D721Med (cell line): ENCODE results near the gene MED15.

Experiments used
- DNase-seq: peaks from one replicate; pipeline ENCODE4 v3.0.0; 2011; ENCODE audit warnings: low spot score; ENCODE audit not compliant: insufficient read length
- FAIRE-seq: peaks from 2 replicates; lab custom pipeline; 2011; peaks lifted over from hg19 to GRCh38; lab: Jason Lieb, UNC
- TF ChIP-seq, protein P1 (sequence below): IDR thresholded peaks from 2 replicates; pipeline ENCODE4 v1.5.1; 2012; ENCODE audit warnings: mild to moderate bottlenecking, control low read depth; ENCODE audit not compliant: insufficient read depth; ENCODE audit errors: missing control alignments

Gene MED15

DNA sequence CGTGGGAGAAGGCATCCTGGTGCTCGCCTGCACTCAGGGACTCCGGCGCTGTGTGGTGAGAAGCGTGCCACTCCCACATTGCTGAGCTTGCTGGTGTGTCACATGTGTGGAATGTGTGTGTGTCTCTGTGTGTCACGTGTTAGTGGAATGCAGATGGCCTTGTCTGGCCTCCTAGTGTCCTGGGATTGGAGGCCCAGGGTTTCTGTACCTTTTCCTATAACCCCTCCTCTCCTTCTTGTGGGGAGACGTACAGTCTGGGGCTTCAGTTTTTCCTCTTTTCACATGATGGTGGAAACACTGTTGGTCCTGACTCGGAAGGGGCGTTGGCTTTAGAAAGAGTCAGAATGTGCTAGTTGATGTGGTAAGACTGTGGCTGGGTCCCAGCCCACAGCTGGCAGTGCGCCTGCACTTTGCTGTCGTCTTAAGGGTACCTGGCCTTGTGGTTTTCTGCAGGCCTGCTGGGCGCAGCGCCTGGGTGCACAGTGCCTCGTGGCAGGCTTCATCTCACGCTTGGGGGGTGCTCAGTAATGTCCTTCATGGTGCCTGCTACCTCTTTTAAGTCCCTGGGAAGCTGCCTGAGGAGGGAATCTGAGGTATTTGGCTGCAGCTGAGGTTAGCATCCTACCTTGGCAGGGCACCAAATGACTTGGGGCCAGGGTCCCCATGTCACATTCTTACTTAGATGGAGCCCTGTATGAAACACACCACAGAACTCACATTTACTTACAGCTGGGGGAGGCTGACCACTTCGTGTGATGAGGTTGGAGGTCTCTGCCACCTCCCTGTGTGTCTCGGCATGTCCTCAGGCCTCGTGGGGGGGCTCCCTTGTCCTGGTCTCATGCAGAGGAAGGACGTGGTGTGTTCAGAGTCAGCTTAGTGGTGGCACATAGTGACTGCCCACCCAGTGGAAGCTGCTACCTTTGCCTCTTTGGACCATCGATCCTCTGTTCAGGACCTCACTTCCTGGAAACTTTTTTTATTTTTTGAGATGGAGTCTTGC is 61.9 kb downstream of the MED15 start:
- TF ChIP-seq, protein P1, sequence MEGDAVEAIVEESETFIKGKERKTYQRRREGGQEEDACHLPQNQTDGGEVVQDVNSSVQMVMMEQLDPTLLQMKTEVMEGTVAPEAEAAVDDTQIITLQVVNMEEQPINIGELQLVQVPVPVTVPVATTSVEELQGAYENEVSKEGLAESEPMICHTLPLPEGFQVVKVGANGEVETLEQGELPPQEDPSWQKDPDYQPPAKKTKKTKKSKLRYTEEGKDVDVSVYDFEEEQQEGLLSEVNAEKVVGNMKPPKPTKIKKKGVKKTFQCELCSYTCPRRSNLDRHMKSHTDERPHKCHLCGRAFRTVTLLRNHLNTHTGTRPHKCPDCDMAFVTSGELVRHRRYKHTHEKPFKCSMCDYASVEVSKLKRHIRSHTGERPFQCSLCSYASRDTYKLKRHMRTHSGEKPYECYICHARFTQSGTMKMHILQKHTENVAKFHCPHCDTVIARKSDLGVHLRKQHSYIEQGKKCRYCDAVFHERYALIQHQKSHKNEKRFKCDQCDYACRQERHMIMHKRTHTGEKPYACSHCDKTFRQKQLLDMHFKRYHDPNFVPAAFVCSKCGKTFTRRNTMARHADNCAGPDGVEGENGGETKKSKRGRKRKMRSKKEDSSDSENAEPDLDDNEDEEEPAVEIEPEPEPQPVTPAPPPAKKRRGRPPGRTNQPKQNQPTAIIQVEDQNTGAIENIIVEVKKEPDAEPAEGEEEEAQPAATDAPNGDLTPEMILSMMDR: no peak
- no peak for DNase-seq
- FAIRE-seq: no peak

DNA sequence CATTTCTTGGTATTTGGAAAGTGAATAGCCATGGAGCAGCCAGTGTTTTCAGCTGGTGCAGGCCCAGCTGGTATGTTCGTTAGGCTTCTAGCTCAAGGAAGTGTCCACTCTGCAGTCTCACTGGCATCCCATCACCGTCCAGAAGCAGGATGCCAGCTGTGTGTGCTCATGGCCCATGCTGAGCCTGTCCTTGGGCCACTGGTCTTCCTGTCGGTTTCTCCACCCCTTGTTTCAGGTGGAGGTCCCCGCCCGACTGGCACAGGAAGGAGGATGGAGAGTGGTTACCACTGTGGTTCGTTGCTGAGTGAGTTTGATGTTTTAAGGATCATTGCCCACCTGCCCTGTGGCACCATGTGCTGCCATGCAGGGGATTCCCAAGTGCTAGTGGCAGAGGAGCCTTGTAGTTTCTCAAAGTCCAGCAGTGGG is 63.7 kb downstream of the MED15 start:
- TF ChIP-seq, protein P1: no peak
- DNase-seq (no peak), FAIRE-seq (no peak)

DNA sequence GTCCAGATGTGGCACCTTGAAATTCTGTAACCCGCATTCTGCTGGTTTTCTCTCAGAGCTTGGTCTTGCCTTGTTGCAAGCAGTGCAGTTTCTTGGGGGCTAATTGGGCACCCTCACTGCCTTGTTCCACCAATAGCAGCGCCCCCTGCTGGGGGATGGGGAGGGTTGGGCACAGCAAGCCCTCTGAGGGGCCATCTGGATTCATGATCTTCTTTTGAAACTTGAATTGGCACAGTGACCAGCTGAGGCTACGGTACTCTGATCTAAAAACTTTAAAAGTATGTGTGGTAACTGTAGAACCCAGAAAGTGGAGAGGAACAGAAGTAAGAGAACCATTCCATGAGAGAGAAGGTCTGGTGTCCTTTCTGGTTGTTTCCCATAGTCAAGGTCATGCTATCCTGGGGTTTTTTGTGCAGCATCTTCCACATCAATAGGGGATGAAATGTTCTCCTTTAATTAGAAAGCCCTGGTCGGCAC is 64.2 kb downstream of the MED15 start:
- DNase-seq (no peak), FAIRE-seq (no peak)
- TF ChIP-seq, protein P1: peak; percentile 66

DNA sequence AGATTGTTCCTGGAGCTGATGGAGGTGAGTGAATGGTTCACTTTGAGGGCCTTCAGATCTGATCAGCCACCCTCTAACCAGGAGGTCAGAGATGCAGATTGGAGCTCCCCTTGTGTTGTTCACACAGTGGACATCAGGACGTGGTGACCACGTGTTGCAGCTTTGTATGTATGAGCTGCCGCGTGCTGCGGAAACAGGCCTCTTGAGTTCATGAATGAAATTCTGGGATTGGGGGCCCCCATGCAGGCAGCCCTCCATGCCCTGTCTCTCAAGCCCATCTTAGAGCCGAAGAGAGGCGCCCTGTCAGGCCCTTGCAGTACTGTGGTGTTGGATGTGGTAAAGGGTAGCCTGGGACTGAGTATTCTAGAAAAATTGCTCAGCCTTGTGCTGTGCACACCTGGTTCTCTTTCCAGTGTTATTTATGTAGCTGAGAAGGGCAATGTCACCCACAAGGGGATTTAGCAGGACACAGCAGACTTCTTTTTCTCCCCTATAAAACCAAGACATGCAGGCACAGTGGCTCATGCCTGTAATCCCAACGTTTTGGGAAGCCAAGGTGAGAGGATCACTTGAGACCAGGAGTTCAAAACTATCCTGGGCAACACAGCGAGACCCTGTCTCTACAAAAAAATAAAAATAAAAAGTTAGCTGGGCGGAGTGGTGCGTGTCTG is 64.9 kb downstream of the MED15 start:
- DNase-seq (no peak), FAIRE-seq (no peak)
- TF ChIP-seq, protein P1: no peak

DNA sequence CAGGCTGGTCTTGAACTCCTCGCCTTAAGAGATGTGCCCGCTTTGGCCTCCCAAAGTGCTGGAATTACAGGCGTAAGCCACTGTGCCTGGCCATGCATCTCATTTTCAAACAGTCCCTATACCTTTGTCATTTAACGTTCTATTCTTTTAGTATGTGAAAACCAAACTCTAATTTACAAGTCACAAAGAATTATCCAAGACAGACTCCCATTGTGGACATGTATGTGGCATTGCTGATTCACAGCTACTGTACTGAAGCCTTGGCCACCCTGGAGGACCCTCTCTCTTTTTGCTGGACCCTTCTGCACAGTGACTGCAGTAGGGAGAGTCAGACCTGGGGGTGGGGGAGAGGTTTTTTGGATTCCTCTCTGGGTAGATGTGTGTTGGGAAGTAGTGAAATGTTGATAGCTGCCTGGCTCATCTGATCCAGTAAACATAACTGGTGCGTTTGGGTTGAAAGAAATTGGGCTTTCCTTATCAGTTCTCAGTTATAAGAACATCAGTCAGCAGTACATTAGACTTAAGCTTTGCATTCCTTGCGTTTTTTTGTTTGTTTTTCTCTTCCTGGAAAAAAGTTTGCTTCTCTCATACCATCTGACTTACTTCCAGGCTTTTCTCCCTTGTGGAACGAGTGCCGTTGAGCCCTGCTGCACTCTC is 65.9 kb downstream of the MED15 start:
- FAIRE-seq (no peak), DNase-seq (no peak)
- TF ChIP-seq, protein P1: no peak

DNA sequence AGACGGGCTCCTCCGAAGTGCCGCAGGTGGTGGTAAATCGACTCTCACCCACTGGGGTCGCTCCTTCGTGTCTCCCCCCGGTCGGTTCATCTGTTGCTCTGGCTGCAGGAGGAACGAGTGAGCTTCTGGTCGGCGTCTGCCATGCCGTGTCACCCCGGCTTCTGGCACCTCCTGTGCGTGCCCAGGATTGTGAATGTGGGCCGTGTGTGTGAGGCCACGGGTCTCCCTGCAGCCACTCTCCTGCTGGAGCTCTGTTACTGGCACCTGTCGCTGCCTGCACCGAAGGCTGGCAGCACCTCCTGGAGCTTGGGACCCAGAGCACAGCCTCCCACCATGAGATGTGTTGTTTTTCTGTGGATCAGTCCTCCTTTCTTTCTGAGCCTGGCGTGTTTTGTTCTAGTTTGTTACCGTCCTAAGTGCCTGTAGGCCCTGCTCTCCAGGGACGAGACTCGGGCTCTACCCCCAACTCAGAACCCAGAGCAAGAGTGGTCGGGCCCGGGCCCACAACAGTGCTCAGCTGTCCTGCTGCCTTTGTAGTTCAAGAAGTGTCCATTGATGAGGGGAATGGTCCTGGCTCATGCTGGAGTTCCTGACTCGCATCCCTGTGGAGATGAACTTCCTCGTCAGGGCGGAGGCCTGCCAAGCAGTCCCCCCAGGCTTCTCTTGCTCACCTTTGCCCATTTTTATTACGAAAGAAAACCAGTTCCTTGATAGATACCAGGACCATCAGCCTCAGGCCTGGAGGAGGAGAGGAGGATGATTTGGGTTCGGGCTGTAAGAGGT is 66.6 kb downstream of the MED15 start:
- FAIRE-seq: no peak
- TF ChIP-seq, protein P1: no peak
- DNase-seq: no peak
